Activated CD8-positive, alpha-beta memory T cell treated with anti-CD3 and anti-CD28 coated beads, Interleukin-2, amount 50 U/mL, for 24 hours (primary cell): ENCODE results near the gene CCDC88C.
"Not testable (repeated sequence)": the region's sequence is repeated elsewhere in the genome, so short reads cannot be mapped to it uniquely, and the experiment has no call there.

ENCODE experiments used
- DNase-seq: peaks from one replicate; pipeline ENCODE4 v3.0.0-alpha.2; 2020; ENCODE audit errors: extremely low read depth

Gene CCDC88C

DNA sequence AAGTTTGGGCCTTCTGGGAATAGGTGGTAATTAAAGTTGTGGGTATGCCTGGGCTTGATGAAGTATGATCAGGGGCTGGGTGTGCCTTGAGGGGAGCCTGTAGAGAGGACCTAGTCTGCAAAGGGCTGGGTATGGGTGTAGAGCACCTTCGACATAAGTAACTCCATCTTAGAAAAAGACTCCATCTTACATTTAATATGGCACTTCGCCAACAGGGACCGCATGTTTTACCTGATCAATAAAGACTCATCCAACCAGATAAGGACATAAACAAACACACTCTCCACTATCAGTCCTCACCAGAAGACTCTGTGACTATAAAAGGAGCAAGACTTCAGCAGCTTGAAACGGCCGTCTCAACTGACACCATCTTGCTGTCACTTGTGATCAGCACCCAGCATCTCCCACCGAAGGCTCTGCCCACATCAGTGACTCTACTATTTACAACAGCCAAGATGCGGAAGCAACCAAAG, 149.6 kb downstream of the CCDC88C start:
- DNase-seq: no peak

DNA sequence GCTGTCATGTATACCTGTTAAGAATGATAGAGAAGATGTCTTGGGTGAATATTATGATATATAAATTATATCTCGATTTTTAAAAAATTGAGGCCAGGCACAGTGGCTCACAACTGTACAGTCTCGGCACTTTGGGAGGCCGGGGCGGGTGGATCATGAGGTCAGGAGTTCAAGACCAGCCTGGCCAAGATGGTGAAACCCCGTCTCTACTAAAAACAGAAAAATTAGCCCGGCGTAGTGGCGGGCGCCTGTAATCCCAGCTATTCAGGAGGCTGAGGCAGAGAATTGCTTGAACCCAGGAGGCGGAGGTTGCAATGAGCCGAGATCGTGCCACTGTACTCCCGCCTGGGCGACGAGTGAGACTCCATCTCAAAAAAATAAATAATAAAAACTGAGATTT, 151.3 kb downstream of the CCDC88C start:
- not testable (repeated sequence) for DNase-seq

- no peak for DNase-seq
These were observed 152.2 kb downstream of the CCDC88C start for GRCh38 chr14:91265404-91265803.

DNA sequence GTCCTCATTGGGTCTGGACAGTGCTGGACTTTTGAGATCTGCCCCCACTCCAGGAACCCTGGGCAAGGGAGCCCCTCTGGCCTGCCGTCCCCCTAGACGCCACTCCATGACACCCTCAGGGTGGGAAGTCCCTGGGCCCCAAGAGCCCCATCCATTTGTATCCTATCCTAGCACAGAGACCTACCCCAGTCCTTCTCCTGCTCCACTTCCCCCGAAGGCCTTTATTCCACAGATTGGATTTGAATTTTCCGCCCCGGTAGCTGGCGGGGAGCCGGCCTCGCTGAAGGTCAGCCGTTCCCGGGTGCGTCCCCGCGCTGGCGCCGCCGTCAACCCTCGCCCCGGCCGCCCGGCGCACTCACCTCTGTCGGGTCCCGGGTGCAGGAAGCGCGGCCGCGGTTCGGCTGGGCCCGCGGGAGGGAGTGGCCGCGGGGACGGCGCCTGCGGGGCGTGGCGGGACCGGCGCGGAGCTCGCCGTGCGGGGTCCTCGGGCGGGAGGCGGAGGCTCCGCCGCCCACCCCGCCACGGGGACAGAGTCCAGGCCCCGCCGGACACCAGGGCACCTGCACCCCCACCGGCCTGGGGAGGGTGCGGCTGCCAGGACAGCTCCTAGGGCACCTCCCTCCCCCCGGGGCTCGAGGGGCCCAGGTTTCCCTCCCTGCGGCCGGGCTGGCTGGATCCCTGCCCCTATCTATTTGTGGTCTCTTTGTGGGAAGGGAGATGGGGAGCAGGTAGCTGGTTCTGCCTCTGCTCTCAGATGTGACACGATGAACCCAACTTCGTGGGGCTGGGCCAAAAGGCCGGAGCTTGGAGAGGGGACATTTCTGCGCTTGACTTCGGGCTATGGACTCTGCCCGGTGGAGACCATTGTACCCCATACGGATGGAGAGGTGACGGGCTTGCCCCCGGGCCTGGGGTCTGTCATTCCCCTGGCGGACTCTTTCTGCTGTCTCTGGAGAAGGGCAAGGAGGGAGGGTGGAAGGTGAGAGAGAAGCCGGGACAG, 153.2 kb downstream of the CCDC88C start:
- no peak for DNase-seq

DNA sequence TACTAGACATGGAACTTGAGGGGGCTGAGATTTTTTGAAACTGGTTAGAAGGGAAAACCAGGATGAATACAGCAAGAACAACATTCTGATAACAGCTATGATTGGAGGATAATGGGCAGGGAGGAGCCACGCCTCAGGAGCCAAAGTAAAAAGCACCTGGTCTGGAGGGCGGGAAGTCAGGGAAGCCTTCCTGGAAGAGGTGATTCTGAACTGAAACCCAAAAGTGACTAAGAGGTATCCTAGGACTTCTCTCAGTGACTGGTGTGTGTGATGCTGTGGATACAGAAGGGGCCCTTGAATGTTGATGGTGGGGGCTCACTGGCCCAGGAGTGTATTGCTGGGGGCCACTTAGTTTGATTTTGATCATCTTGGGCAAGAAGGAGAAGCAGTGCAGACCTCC, 154.3 kb downstream of the CCDC88C start:
- no peak for DNase-seq

DNA sequence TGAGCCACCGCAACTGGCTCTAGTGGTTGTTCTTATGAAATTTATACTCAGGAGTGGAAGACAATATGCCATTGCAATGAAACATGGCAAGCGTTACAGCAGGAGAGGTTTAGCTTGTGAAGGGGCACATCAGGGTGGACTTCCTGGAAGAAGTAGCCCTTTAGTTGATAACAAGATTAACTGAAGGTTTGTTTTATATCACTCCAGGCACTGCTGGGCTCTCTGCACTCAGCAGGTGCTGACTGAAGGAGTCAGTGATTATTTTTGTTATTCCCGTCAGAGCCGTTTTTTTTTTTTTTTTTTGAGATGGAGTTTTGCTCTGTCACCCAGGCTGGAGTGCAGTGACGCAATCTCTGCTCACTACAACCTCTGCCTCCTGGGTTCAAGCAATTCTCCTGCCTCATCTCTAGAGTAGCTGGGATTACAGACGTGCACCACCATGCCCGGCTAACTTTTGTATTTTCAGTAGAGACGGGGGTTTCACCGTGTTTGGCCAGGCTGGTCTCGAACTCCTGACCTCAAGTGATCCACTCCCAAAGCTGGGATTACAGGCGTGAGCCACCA, 155.6 kb downstream of the CCDC88C start:
- DNase-seq: no peak

GRCh38 chr14:91261115-91261514, 156.5 kb downstream of the CCDC88C start:
- no peak for DNase-seq

DNA sequence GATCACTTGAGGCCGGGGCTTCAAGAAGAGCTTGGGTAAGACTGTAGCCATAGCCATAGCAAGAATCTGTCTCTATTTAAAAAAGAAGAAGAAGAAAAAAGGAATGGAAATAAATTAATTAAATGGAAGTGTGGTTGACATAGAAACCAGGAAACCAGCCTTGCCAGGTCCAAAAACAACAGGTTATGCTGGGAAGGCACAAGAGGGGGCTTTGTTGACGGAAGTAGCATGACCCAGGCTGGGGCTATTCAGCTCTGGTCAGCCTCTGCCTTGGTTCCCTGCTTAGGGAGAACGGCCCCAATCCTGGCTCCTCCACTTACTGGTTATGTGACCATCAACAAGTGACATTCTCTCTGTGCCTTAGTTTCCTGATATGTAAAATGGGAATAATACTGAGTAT, 158.7 kb downstream of the CCDC88C start:
- no peak for DNase-seq

- no peak for DNase-seq
These were observed 159.5 kb downstream of the CCDC88C start for GRCh38 chr14:91258011-91258618.

GRCh38 chr14:91257328-91258010, 160.2 kb downstream of the CCDC88C start:
- no peak for DNase-seq

DNA sequence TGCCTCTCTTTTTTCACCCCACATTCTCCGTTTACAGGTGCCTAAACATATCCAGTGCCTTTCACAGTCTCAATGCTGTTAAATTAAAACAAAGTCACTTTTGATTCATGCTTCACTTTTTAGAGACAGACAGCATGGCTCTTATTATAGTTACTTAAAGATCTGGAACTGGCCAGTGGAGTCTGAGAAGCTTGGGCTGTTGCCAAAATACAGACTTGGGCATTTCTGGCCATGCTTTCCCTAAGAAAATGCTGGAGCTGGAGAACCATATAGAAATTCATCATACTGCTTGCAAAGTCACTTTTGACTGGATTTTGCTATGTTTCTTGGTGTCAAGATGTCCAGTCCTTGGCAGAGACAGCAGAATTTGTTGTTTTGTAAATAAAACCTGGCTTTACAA, 161.0 kb downstream of the CCDC88C start:
- no peak for DNase-seq

DNA sequence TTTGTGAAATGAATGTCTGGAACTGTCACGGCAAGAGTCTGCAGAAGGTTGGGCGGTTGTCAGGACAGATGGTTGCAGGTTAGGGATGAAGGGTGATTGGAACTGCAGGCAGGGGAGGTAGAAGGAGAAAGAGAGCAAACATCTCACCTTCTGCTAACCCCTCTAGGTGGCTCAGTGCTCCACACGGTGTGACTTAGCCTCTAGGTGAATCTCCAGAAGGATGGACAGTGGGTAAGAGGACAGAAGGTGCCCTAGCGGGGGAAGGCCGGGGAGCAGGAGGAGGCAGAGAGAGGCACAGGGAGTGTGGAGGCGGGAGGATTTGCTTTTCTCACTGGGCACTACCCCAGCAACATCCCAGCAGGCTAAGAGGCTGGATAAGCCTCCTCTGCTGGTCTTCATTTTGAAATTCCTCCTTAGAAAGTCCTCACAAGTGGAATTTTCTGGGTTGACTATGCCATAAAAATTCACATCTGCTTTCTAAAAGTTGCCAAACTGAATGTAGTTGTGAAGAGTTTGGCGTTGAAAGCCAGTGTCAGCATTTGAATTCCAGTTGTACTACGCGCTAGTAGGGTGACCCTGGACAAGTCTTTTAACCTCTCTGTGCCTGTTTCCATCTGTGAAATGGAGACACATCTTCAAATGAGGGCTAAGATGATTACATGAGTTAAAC, 162.5 kb downstream of the CCDC88C start:
- DNase-seq: no peak

- no peak for DNase-seq
These were observed 163.2 kb downstream of the CCDC88C start for GRCh38 chr14:91254461-91254860.

- no peak for DNase-seq
These were observed 163.8 kb downstream of the CCDC88C start for GRCh38 chr14:91253795-91254323.

GRCh38 chr14:91252871-91253794, 164.5 kb downstream of the CCDC88C start:
- no peak for DNase-seq

- no peak for DNase-seq
These were observed 166.7 kb downstream of the CCDC88C start for GRCh38 chr14:91250912-91251311.

DNA sequence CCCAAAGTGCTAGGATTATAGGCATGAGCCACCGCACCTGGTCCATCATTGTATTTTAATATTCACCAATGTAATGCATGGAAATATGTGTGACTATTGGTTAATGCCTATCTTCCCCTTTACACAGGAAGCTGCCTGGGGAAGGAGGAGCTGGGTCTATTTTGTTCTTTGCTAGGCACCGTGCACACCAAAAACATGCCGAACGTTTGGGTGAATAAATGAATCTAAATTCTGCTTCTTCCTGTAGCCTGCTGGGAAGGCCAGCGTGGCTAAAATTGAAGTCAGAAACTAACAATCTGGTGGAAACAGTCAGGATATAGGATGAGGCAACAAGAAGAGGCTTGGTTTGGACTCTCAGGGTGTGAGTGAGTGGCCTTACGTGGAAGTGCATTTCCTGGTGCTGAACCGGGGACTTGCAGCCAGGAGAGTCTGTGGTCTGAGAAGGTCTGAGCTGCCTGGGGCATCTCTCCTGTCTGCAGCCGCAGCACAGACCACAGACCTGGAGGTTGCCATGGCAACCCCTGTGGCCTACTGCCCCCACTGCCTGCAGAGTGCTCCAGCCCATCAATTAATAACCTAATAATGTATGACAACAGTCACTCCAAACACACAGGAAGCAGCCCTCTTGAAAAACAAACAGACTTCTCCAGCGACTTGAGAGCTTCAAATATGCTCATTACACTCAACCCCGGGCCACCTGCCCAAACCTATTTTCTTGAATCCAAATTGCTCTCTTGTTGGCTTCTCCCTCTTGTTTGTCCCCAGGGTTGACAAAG, 167.6 kb downstream of the CCDC88C start:
- no peak for DNase-seq

DNA sequence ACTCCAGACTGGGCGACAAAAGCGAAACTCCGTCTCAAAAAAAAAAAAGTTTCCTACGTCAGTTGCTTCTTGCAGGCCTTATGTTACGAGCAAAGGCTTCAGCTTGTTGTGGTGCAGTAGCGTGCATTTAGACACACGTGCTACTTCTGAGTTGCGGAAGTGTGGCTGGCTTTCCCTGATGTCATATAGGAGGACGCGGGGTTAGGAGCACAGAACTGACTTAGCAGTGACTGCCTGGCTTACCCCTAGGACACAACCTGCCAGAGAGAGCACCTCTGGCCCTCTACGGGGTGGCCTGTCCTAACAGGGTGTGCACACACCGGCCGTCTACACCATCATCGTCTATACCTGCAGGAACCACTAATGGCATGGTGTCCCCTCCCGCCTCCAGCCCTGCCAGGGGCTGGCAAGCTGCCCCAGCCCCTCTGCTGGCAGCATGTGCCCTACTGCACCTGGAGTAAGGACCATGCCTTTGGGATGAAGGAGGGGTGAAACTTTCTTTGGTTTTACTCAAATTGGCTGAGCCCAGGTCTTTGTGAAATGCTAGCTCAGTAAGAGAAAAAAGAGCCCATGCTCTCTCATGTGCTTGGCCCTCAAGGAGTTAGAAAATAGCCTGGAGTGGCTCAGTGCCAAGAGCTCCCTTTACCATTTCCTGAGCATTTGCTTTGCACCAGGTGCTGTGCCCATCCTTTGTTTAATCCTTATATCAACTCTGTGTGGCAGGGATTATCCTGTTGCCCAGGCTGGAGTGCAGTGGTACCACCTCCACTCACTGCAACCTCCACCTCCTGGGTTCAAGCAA, 171.4 kb downstream of the CCDC88C start:
- peak; percentile 49 for DNase-seq
